ENCODE measurements around the gene PSMD13. TPM values are rescaled to one million over a fixed set of nuclear protein-coding genes. Genes with fewer than 3 reads are reported as not detected.

The PSMD13 gene
- total and polyA plus RNA-seq, 2 of the 4 experiments (the other 2 are of a cell fraction): 177 to 217 TPM

- dilution Hi-C loops (cut with HindIII; ENCODE audit: low sequenced_read_pairs, unreplicated experiment) (no loop called here), intact Hi-C loops (cut with micrococcal nuclease) (no loop called here), in situ Hi-C loops (cut with MboI; ENCODE audit: low sequenced_read_pairs) (loop anchor here (10.0 kb wide), 1 partner anchor 63 kb away; the partner anchor contains the start of gene PGGHG)
- Histone ChIP-seq H3K9ac (ENCODE audit: low read depth, low read length) (no peak overlapping the region), H4K91ac (ENCODE audit: insufficient read depth, low read depth, low read length) (no peak overlapping the region), H3K9me3 (ENCODE audit: control insufficient read depth, insufficient read depth, low read length) (no peaks in the 10 kb centered on the region), H4K8ac (ENCODE audit: low read depth in 2 of 2, low read length in 2 of 2) (no peak overlapping the region), H2BK20ac (ENCODE audit: low read depth, low read length) (no peak overlapping the region), H2BK120ac (ENCODE audit: low read depth, low read length) (no peak overlapping the region), H3K18ac (ENCODE audit: low read depth, low read length) (no peak overlapping the region), H4K20me1 (ENCODE audit: insufficient read depth, low read length) (peaks cover 3% of the 10 kb centered on the region; the same call in 1 of the 2 replicates), H3K27me3 (ENCODE audit: control insufficient read depth, insufficient read depth, low read length) (no peaks in the 10 kb centered on the region), H4K5ac (ENCODE audit: low read depth, low read length) (no peak overlapping the region), H2BK15ac (ENCODE audit: low read depth, low read length) (no peak overlapping the region), H3K79me1 (ENCODE audit: low read depth in 1 of 2, low read length in 2 of 2) (peaks cover 4 to 16% of the 10 kb centered on the region in 2 experiments; a peak in 3 of 4 replicates), H2AK5ac (ENCODE audit: low read depth, low read length) (no peak overlapping the region), H3K9me1 (ENCODE audit: insufficient read depth, low read length) (peaks cover under 1% of the 10 kb centered on the region; the same call in 1 of the 2 replicates), H3K23ac (ENCODE audit: low read depth, low read length) (no peak overlapping the region), H3K14ac (replicated peaks; ENCODE audit: low read depth, low read length) (no peak overlapping the region), H2AK9ac (replicated peaks; ENCODE audit: low read depth, low read length, poor library complexity) (no peak overlapping the region), H2AFZ (replicated peaks; ENCODE audit: low read length, poor library complexity) (no peak overlapping the region), H3K36me3 (ENCODE audit: control insufficient read depth, insufficient read depth, low read length) (peaks cover 16% of the 10 kb centered on the region), H3K4me1 (ENCODE audit: control insufficient read depth, insufficient read depth, low read length) (peaks cover 3% of the 10 kb centered on the region), H3K56ac (ENCODE audit: extremely low read depth, insufficient read depth, low read length) (no peak overlapping the region), H2BK5ac (ENCODE audit: low read depth, low read length, poor library complexity, severe bottlenecking) (no peak overlapping the region), H3K4me2 (ENCODE audit: low read depth, low read length) (no peak overlapping the region), H3K4ac (ENCODE audit: low read depth, low read length) (no peak overlapping the region), H3K4me3 (ENCODE audit: insufficient read depth, low read depth, low read length) (no peak overlapping the region), H3K27ac (ENCODE audit: insufficient read depth, low read length) (no peak overlapping the region)
- TF ChIP-seq RCOR1 (IDR thresholded peaks at IDR 0.05; ENCODE audit: insufficient replicate concordance, low read length): no peak
- no peak for TF ChIP-seq MAZ (IDR thresholded peaks at IDR 0.05; ENCODE audit: borderline replicate concordance, low read depth, low read length)
- TF ChIP-seq SMC3 (IDR thresholded peaks at IDR 0.05; ENCODE audit: low read depth, low read length): no peak
- TF ChIP-seq POLR2A (IDR thresholded peaks at IDR 0.05; ENCODE audit: low read depth, low read length): no peak
- TF ChIP-seq BHLHE40 (IDR thresholded peaks at IDR 0.05; ENCODE audit: low read depth, low read length): no peak
- ChIA-PET CTCF (no interaction called here), POLR2A (ENCODE audit: unreplicated experiment) (no interaction called here)
- DNase-seq (no peak), ATAC-seq (ENCODE audit: low read depth) (no peak)
- no TSS peak for BruUV-seq (replicated peaks)
- 96% methylated on average over 3 of the region's 7 CpGs; no CpG with 5 or more reads in 1 of the 2 experiments for WGBS, 2 experiments (ENCODE audit: extremely low coverage in 2 of 2, insufficient read length in 1 of 2)
Measured at GRCh38 chr11:221539-221938, 15.2 kb upstream of the PSMD13 start.
